Activated CD4-positive, alpha-beta T cell treated with anti-CD3 and anti-CD28 coated beads for 4 hours (primary cell): Measurements from ENCODE around the gene EVC2.

Experiments
- DNase-seq, 2 donors: peaks; one replicate each; pipeline ENCODE4 v3.0.0-alpha.2; 2020

Gene EVC2

DNA sequence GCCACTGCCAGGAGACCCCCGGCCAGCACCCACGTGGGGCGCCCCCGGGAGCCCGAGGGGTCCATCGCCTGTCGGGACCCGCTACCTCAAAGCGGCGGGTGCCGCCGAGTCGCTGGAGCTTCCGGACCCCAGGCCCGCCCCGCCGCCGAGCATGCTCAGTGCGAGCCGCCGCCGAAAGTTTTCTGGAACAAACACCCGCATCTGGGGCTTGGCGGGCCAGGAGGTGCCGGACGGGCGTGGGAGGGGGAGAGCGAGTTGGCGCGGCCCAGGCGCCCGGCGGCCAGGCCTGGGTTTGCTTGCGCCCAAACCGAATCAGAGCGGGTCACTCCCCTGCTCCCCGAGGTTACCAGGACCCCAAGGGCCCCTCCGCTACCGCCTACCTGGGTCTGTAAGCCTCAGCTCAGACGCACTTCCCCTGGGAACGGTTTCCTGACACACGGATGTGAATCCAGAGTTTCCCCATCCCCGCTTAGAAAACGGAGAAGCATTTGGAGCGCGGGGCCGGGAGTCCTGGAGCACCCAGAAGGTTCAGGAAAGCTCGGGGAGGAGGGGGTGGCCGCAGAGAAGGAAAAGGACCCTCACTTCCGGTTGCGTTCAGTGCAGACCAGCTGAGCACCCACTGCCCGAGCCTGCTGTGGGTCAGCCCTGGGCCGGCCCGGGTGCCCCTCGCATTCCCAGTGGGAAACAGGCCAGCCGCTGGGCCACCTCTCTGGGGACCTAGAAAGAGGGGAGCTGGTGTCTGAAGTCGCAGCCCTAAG, at the start of gene EVC2:
TSS of gene EVC2 (minus strand) at position 111 of the 758 bp plus-strand sequence. CDS start at position 65, 46 bp downstream.
- peak in 1 of 2 donors; percentile 11 for DNase-seq

DNA sequence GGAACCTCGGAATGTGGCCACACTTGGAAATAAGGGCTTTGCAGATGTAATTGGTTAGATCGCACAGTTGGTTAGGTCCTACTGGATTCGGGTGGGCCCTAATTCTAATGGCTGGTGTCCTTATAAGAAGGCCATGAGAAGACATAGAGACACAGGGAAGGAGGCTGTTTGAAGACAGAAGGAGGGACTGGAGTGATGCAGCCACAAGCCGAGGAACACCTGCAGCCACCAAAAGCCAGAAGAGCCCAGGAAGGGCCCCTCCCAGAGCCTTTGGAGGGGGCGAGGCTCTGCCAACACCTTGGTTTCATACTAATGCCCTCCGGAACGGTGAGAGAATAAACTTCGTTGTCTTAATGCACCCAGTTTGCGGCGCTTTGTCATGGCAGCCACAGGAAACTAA, 49.6 kb upstream of the EVC2 start:
- no peak for DNase-seq

DNA sequence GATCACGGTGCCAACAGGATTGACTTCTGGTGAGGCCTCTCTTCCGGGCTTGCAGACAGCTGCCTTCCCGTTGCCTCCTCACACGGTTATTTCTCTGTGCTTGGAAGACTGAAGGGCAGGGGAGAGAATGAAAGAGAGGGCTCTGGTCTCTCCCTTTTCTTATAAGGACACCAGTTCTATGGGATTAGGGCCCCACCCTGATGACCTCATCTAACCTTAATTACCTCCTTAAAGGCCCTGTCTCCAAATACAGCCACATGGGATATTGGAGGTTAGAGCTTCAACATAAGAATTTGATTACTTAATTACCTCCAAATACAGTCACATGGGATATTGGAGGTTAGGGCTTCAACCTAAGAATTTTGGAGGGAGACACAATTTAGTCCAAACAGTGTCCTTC, 49.2 kb upstream of the EVC2 start:
- DNase-seq = no peak

DNA sequence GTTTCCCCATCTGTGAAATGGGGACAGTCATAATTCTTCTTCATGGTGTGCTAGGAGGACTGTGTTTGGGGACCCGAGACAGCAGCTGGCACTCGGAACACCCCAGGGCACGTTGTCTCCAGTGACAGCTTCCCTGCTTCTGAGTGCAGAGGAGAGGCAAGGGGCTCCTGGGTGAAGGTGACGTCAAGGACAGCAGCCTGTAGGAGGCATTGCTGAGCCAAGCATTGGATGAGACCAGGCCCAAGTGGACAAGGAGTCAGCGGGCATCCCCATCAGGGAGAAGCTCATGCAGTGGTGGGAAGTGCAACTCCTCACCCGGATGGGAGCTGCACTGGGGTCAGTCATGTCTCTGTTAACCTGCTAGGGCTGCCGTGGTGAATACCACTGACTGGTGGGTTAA, 48.7 kb upstream of the EVC2 start:
- no peak for DNase-seq

DNA sequence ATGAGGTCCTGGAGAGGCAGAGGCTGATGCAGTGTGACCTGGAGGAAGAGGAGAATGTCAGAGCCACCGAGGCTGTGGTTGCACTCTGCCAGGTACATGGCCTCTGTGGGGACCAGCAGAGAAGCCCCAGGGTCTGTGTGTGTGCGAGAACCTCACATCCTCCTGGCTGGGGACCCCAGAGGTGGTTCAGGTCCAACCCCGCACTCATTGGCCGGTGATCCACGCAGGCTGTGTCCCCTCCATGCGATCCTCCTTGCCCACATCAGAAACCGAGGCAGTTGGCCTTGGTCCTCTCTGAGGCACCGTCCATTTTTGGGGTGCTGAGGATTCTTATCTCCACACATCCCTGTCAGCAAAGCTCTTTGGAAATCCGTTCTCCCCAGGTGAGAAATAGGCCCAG, 47.9 kb upstream of the EVC2 start:
- no peak for DNase-seq

DNA sequence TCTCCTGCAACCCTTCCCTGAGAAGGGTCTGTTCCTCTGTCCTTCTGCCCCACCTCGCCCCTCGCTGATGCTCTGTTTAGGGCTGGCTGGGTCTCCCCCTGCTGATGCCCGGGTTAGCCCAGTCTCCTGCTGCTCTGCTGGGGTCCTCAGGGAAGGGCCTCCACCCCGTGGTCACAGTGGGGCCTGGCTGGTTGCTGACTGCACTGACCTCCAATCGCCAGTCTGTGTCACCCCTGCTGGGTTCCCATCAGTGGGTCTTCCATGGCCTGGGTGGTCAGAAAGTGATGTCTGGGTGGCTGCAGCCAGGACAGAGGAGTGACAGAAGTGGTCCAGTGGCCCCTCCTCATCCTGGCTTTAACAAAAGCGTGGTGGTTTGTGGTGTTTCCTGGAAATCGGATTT, 47.3 kb upstream of the EVC2 start:
- no peak for DNase-seq

DNA sequence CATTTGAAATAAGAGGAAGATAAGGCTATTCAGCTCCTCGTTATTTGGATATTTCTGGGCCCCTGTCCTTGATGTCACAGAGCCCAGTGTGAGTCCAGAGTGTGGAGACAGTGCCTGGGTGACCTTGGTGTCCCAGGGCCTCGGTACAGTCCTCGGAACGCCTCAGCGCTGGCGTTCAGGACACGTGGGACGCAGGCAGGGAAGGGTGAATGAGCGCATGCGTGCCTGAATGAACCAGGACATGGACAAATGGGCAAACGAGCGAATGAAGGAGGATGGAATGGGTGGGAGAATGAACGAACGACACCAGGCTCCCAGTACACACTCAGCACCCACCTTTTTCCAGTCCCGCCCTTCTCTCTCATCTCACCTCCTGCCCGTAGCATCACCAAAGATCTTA, 46.8 kb upstream of the EVC2 start:
- no peak for DNase-seq

GRCh38 chr4:5754529-5754881, 46.1 kb upstream of the EVC2 start:
- no peak for DNase-seq

GRCh38 chr4:5753766-5754528, 45.6 kb upstream of the EVC2 start:
- no peak for DNase-seq

DNA sequence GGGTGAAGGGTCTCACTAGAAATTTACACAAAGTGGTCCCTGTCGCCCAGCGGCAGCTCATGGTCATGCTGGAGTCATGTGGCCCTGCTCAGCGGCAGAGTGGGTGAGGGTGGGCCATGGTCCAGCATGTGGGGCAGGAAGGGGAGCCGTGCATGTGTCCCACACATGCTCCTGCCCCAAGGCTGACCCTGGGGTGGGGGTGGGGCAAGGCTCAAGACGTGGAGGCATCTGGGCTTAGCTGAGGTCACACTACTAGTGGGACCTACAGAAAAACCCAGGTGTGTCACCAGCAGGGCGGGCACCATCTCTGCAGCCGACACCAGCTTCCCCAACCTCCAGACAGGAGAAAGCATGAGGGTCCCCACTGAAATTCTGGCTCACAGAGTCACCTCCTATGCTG, 45.0 kb upstream of the EVC2 start:
- DNase-seq = no peak

- DNase-seq = no peak
Observed at GRCh38 chr4:5752376-5753184, 44.2 kb upstream of the EVC2 start.

GRCh38 chr4:5751666-5752375, 43.5 kb upstream of the EVC2 start:
- no peak for DNase-seq

GRCh38 chr4:5750946-5751665, 42.7 kb upstream of the EVC2 start:
- no peak for DNase-seq

GRCh38 chr4:5750052-5750945, 41.9 kb upstream of the EVC2 start:
- no peak for DNase-seq

GRCh38 chr4:5749568-5749967, 41.2 kb upstream of the EVC2 start:
- no peak for DNase-seq

DNA sequence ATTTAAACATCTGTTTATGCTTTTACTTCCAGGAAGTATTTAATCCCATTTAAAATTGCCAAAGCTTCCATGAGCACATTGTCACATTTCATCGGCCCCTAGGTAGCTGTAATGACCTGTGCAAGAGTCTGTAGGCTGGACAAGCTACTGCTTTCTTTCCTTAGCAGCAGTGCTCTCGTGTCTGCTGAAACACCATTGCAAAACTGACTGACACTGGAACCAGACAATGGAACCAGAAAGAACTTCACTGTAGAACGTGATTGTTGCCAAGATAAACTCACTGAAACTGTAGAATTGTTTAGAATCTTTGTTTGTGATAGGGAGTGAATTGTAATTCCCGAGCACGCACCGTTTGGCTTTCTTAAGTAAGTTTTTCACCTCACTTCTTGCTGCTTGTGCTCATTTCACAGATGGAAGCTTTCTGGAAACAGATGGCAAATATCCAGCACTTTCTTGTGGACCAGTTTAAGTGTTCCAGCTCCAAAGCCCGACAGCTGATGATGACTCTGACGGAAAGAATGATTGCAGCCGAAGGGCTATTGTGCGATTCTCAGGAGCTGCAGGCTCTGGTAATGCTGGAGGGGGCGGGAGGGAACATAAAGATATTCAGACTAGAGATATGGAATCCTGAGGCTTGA, 39.5 kb upstream of the EVC2 start:
- DNase-seq = no peak

DNA sequence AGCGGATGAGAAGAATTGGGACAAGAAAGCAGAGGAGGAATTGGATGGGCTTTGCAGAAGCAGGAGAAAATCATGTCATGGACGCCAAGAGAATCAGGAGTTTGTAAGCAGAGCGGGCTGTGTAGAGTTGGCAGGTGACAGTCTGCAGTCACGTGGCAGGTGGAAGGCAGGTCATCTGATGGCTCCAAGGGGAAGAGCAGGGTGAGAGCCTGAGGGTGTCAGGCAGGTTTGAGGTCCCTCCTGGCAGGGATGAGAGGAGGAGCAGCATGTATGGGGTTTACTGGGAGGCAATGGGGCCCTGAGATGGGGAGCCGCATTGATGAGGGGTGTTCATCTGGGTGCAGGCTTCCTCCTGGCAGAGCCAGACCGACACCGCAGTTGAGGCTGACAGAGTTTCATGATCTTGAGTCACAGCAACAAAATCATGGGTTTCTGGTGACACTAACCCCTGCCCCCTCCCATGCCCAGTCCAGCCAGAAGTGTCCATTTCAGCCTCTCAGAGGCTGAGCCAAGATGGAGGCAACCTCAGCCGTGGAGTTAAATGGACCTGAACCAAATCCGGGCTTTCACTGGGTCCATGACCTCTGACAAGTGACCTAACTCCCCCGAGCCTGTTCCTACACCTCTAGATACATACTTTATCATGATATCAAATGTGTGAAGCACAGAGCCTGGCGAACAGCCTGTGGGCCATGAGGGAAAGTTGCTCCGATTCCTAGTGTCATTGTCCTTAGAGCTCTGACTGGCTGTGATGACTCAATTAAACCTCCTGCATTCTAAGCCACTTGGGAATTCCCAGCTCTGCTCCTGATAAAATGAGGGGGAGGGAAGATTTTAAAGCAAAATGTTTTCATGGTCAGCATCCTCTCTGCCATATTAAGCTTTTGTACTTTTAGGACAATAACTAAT, 38.7 kb upstream of the EVC2 start:
- DNase-seq = no peak

DNA sequence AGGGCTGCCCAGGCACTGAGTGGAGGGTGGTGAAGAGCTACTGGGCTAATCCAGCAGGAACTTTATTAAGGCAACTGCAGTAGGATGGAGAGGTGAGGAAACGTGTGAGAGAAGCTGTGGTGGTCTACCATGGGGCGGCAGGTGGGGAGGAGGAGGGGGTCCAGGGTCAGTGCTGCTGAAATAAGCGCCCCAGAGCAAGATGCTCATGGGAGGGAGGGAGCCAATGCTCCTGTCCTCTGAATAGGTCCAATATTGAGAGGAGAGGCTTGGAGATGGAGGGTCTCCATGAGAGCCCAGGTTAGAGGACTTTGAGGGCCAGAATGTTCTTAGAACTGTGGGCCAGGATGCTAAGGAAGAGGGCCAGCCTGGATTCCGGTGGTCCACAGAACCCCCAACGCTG, 37.9 kb upstream of the EVC2 start:
- DNase-seq = no peak

DNA sequence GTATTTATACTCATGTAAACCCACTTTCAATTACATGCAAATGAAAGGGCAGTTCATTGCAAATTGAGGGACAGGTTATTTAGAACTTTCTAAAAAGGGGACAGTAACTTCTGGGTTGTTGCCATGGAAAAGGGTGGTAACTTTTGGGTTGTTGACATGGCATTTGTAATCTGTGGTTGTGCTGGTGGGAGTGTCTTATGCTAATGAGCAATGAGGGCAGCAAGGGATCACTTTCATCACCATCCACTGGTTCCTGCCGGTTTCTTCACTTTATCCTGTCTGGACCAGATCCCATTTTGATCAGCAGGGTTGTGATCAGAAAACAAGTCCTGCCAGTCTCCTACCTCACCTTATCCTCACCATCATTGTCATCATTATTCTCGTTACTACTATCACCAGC, 34.6 kb upstream of the EVC2 start:
- DNase-seq = no peak

DNA sequence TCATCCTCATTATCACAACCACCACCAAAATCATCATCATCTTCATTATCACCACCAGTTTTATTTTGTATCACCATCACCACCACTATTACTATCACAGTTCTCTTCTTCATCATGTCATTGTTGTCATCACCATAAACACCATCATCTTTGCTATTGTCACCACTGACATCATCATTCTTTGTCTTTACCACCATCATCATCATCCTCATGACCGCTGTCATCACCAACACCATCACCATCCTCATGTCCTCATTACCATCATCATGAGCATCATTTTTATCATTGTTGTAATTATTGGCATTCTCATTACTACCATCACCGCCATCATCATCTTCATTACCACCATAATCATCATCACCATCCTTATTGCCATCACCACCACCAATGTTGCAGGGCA, 34.0 kb upstream of the EVC2 start:
- no peak for DNase-seq
